Liver (tissue), 2 donors: Measurements from ENCODE around the gene LHFPL6.

Source experiments
- CTCF ChIP-seq: fragments of 150-350 bp; IDR thresholded peaks from 2 replicates; pipeline ENCODE4 v1.5.1; 2017; ENCODE audit warnings: improper control_type of control experiment, low read depth, low read length; ENCODE audit not compliant: missing input control
- FOXA1 ChIP-seq: IDR thresholded peaks from 2 replicates; pipeline ENCODE4 v1.6.1; 2016; ENCODE audit warnings: antibody characterized with exemption
- MAX ChIP-seq: IDR thresholded peaks from 2 replicates; pipeline ENCODE4 v1.6.1; 2016; ENCODE audit warnings: antibody characterized with exemption
- donor health status: healthy.

- TF ChIP-seq MAX (no peak), CTCF (no peak), FOXA1 (no peak)
These were observed 96.2 kb downstream of the LHFPL6 start for GRCh38 chr13:39506559-39507390.
